ENCODE data around the gene KNDC1.

DNA sequence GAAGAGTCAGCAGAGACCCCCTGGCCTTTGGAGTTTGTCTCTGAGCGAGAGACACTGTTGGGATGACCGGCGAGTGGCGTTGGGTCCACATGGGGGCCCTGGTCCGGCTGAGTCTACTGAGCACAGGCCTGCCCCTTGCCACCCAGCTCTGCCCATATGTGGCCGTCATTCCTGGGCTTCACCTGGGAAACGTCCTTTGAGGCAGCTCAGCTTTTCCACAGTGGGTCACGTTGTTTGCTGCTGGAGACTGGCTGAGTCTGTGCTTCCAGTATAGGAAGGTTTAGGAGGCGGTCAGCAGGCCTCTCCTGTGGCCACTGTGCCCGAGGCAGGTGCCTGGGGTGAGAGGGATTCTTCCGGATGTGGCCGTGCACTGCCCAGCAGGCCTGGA lies 99.6 kb downstream of the KNDC1 start:
- TF ChIP-seq, protein P1, sequence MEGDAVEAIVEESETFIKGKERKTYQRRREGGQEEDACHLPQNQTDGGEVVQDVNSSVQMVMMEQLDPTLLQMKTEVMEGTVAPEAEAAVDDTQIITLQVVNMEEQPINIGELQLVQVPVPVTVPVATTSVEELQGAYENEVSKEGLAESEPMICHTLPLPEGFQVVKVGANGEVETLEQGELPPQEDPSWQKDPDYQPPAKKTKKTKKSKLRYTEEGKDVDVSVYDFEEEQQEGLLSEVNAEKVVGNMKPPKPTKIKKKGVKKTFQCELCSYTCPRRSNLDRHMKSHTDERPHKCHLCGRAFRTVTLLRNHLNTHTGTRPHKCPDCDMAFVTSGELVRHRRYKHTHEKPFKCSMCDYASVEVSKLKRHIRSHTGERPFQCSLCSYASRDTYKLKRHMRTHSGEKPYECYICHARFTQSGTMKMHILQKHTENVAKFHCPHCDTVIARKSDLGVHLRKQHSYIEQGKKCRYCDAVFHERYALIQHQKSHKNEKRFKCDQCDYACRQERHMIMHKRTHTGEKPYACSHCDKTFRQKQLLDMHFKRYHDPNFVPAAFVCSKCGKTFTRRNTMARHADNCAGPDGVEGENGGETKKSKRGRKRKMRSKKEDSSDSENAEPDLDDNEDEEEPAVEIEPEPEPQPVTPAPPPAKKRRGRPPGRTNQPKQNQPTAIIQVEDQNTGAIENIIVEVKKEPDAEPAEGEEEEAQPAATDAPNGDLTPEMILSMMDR (IDR thresholded peaks at IDR 0.05), result no peak
- no peak for TF ChIP-seq POLR2A (IDR thresholded peaks at IDR 0.05)

All from Peyer's patch (tissue), 4 donors.